ENCODE results near the gene RGS16. TPM values are rescaled to one million over a fixed set of nuclear protein-coding genes. Genes with fewer than 3 reads are reported as not detected.

Gene RGS16
- total and polyA plus RNA-seq, 9 of the 15 experiments (the other 6 are each of a cell fraction or from before 2014, with no cell fraction given): 0.07 to 0.55 (median 0.36) TPM

DNA sequence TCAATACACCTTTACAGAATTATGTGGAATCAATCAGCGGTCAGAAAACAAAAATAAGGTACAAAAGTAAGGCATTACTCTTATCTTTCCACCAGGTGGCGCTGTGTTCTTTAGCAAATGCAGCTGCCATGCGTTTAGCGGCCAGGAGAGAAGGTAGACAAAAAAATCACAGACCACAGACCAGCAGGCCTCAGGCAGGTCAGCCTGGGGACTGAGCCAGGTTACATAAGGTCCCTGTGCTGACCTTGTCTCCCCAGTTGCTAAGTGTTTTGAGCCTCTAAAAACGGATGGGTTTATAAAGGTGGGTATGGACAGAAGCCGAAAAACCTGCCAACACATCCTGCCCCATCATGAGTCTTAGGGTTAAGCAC is 2.8 kb downstream of the RGS16 start (continued):
- TF ChIP-seq, protein P1, sequence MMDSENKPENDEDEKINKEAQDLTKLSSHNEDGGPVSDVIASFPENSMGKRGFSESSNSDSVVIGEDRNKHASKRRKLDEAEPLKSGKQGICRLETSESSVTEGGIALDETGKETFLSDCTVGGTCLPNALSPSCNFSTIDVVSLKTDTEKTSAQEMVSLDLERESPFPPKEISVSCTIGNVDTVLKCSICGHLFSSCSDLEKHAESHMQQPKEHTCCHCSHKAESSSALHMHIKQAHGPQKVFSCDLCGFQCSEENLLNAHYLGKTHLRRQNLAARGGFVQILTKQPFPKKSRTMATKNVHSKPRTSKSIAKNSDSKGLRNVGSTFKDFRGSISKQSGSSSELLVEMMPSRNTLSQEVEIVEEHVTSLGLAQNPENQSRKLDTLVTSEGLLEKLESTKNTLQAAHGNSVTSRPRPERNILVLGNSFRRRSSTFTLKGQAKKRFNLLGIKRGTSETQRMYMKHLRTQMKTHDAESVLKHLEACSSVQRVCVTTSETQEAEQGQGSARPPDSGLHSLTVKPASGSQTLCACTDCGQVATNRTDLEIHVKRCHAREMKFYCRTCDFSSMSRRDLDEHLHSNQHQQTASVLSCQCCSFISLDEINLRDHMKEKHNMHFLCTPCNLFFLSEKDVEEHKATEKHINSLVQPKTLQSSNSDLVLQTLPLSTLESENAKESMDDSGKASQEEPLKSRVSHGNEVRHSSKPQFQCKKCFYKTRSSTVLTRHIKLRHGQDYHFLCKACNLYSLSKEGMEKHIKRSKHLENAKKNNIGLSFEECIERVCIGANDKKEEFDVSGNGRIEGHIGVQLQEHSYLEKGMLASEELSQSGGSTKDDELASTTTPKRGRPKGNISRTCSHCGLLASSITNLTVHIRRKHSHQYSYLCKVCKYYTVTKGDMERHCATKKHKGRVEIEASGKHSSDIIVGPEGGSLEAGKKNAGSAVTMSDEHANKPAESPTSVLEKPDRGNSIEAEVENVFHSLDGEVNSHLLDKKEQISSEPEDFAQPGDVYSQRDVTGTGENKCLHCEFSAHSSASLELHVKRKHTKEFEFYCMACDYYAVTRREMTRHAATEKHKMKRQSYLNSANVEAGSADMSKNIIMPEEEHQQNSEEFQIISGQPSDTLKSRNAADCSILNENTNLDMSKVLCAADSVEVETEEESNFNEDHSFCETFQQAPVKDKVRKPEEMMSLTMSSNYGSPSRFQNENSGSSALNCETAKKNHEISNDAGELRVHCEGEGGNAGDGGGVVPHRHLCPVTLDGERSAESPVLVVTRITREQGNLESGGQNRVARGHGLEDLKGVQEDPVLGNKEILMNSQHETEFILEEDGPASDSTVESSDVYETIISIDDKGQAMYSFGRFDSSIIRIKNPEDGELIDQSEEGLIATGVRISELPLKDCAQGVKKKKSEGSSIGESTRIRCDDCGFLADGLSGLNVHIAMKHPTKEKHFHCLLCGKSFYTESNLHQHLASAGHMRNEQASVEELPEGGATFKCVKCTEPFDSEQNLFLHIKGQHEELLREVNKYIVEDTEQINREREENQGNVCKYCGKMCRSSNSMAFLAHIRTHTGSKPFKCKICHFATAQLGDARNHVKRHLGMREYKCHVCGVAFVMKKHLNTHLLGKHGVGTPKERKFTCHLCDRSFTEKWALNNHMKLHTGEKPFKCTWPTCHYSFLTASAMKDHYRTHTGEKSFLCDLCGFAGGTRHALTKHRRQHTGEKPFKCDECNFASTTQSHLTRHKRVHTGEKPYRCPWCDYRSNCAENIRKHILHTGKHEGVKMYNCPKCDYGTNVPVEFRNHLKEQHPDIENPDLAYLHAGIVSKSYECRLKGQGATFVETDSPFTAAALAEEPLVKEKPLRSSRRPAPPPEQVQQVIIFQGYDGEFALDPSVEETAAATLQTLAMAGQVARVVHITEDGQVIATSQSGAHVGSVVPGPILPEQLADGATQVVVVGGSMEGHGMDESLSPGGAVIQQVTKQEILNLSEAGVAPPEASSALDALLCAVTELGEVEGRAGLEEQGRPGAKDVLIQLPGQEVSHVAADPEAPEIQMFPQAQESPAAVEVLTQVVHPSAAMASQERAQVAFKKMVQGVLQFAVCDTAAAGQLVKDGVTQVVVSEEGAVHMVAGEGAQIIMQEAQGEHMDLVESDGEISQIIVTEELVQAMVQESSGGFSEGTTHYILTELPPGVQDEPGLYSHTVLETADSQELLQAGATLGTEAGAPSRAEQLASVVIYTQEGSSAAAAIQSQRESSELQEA (IDR thresholded peaks at IDR 0.05; ENCODE audit: low read depth): no peak
- TF ChIP-seq, protein P2, sequence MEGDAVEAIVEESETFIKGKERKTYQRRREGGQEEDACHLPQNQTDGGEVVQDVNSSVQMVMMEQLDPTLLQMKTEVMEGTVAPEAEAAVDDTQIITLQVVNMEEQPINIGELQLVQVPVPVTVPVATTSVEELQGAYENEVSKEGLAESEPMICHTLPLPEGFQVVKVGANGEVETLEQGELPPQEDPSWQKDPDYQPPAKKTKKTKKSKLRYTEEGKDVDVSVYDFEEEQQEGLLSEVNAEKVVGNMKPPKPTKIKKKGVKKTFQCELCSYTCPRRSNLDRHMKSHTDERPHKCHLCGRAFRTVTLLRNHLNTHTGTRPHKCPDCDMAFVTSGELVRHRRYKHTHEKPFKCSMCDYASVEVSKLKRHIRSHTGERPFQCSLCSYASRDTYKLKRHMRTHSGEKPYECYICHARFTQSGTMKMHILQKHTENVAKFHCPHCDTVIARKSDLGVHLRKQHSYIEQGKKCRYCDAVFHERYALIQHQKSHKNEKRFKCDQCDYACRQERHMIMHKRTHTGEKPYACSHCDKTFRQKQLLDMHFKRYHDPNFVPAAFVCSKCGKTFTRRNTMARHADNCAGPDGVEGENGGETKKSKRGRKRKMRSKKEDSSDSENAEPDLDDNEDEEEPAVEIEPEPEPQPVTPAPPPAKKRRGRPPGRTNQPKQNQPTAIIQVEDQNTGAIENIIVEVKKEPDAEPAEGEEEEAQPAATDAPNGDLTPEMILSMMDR (IDR thresholded peaks at IDR 0.05 in 2 of 3, conservative IDR thresholded peaks at IDR 0.05 in 1 of 3; ENCODE audit: insufficient read depth in 2 of 3, low read depth in 1 of 3, low read length in 3 of 3): peak; percentile 89 to 96 (median 90)
- TF ChIP-seq SMC3 (conservative IDR thresholded peaks at IDR 0.05; ENCODE audit: insufficient read depth, low read depth, low read length) (peak; percentile 91), CC2D1A (IDR thresholded peaks at IDR 0.05) (peak; percentile 23; the same call in 1 of the 2 replicates), CBFA2T2 (conservative IDR thresholded peaks at IDR 0.05) (0 out of 2 replicates have a peak, but pooled peaks have one; percentile 2), CSDE1 (IDR thresholded peaks at IDR 0.05) (0 out of 4 replicates have a peak, but pooled peaks of 1 of the 2 experiments have one; percentile 17), CBFA2T3 (IDR thresholded peaks at IDR 0.05) (0 out of 2 replicates have a peak, but pooled peaks have one; percentile 2), CHD1 (IDR thresholded peaks at IDR 0.05; ENCODE audit: low read length) (no peak), ZNF785 (CRISPR knock-in tag; IDR thresholded peaks at IDR 0.05) (no peak), MAZ (CRISPR knock-in tag; conservative IDR thresholded peaks at IDR 0.05 in 1 of 2, IDR thresholded peaks at IDR 0.05 in 1 of 2) (0 out of 4 replicates have a peak, but pooled peaks of 1 of the 2 experiments have one; percentile 22), MYC (IDR thresholded peaks at IDR 0.05; ENCODE audit: low read depth, low read length) (peak; percentile 87), MYC (CRISPR knock-in tag; IDR thresholded peaks at IDR 0.05; ENCODE audit: borderline replicate concordance, low read depth) (no peak), RCOR1 (IDR thresholded peaks at IDR 0.05; ENCODE audit: borderline replicate concordance in 1 of 2, low read depth in 2 of 2, low read length in 2 of 2) (0 out of 4 replicates have a peak, but pooled peaks of 1 of the 2 experiments have one; percentile 13), NR2C2 (CRISPR knock-in tag; IDR thresholded peaks at IDR 0.05) (no peak), NR2C2 (tag; IDR thresholded peaks at IDR 0.05) (no peak)
- TF ChIP-seq, protein P3, sequence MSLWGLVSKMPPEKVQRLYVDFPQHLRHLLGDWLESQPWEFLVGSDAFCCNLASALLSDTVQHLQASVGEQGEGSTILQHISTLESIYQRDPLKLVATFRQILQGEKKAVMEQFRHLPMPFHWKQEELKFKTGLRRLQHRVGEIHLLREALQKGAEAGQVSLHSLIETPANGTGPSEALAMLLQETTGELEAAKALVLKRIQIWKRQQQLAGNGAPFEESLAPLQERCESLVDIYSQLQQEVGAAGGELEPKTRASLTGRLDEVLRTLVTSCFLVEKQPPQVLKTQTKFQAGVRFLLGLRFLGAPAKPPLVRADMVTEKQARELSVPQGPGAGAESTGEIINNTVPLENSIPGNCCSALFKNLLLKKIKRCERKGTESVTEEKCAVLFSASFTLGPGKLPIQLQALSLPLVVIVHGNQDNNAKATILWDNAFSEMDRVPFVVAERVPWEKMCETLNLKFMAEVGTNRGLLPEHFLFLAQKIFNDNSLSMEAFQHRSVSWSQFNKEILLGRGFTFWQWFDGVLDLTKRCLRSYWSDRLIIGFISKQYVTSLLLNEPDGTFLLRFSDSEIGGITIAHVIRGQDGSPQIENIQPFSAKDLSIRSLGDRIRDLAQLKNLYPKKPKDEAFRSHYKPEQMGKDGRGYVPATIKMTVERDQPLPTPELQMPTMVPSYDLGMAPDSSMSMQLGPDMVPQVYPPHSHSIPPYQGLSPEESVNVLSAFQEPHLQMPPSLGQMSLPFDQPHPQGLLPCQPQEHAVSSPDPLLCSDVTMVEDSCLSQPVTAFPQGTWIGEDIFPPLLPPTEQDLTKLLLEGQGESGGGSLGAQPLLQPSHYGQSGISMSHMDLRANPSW (CRISPR knock-in tag; IDR thresholded peaks at IDR 0.05): 0 out of 2 replicates have a peak, but pooled peaks have one; percentile 28

Measured in K562 (cell line).